GM19467 (cell line): ENCODE measurements around the gene MYEOV.

Experiments
- ATAC-seq: cut with Tn5 transposase; IDR thresholded peaks from one replicate; pipeline ENCODE4 v1.9.1; 2021; ENCODE audit warnings: mild to moderate bottlenecking, moderate library complexity; ENCODE audit not compliant: unreplicated experiment

The MYEOV gene

DNA sequence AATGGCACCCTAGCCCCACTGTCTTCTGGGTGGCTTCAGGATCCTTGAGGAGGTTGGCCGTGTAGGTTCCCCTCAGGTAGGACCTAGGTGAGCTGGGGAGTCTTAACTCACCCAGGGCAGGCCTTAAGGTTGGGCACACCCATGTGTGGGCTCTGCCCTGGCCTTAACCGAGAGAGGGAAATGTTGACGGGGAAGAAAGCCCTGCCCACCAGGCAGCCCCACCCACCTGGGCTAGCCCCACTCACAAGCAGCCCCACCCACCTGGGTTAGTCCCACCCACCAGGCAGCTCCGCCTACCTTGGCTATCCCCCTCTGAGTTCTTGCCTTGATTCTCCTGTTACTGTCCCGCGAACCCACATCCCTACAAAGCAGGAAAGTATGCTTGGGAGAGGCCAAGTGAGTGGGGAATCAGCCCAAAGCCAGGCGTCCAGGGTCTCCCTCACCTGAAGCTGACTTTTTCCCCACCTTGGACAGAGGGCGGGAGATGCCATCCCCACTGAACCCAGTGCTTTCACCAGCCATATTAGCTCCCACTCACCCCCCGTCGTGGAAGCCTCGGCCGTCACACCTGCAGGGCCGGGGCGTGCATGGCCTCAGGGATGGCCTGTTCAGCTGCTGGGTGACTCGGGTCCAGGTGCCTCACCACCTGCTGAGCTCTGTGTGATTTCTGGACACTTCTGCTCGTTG is at the start of gene MYEOV:
Gene MYEOV, plus strand, starts transcription at position 337 of the 687 bp plus-strand sequence. CDS start 1,200 bp downstream, outside the sequence.
- no peak for ATAC-seq

DNA sequence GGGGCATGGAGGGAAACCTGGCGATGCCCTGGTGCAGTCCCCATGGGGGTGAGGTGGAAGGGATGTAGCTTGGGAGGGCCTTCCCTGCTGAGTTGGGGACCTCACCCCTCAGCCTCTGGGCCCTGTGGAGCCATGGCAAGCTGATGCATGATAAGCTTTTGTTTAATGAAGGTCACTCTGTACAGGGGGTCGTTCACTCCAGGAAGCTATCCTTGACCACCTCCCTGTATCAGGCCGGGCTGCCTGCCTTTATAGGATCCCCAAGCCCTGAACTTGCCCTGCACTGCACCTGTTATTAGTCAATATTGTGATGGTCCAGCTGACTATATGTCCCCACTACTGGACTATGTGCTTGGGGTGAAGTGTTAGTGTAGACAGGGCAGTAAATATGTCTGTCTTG is 49.7 kb upstream of the MYEOV start:
- ATAC-seq = no peak

GRCh38 chr11:69245041-69245440 is 48.9 kb upstream of the MYEOV start:
- ATAC-seq = no peak

GRCh38 chr11:69245491-69246345 is 48.2 kb upstream of the MYEOV start:
- ATAC-seq = no peak

DNA sequence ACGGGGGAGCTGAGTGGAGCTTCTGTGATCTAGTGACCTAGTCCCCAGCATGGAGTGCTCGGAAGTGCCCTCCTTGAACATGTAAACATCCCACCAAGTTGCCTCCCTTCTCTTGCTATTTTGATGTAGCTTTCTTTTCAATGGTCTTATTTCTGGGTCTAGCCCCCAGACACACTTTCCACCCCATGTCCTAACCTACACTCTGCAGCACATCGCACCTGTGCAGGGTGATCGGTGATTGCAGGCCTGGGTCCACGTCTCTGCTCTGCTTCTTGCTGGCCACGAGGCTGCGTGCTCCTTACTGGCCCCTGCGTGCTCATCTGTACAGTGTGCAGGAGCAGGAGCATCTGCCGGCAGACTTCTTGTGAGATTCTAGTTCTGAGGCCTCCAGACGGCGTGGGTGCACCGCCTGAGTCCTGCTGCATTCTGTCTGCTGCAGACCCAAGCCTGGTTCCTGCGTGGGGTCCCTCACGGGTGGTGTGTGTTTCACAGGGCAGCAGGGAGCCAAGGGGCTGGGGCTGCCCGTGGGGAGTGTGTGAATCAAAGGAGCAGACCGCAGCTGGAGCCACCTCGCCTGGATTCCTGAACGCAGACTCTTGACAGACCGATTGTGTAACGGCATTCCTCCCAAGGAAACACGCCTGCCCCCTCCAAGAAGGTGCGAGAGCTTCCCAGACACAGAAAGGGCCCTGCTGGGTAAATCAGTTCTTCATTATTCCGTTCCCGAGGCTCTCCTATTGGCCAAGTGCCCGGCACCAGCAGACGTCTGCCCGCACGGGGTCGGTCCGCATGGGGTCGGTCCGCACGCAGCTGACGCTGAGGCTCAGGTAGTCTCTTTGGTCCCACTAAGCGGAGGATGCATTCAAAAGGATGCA is 44.4 kb upstream of the MYEOV start:
- ATAC-seq = no peak

DNA sequence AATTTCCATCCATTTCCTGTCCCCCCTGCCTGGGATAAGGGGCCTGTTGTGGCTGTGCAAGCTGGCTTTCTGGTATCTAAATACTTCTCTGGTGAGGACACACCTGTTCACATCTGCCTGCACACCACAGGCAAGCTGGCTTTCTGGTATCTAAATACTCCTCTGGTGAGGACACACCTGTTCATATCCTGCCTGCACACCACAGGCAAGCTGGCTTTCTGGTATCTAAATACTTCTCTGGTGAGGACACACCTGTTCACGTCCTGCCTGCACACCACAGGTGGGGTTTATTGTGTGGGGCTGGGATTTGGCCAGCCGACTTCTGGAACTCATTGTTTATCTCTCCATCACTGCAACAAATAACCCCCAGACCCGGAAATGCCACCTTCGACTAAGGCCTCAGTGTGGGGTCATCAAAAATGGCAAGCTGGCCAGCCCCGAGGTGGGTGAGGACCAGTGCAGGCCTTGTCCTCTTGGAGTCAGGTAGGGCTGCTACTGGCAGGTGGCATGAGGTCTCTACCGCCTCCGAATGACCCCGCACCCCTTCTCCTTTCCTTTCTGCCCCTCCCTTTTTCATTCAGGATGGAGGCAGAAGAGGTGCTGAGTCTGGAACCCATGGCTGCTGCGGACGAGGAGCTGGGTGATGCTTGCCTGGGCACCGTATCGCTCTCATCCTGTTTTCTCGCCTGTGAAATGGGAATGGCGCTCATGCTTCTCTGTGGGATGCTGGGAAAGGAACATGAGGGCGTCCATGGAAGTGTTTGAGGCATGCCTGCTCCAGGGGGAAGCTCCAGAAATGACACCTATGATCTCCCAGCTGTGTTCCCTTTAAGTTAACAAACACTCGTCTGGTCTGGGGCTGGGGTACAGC is 43.5 kb upstream of the MYEOV start:
- no peak for ATAC-seq

- ATAC-seq = no peak
Observed at GRCh38 chr11:69251057-69251393, 42.9 kb upstream of the MYEOV start.

GRCh38 chr11:69251639-69252489 is 42.1 kb upstream of the MYEOV start:
- no peak for ATAC-seq

- no peak for ATAC-seq
Observed at GRCh38 chr11:69252490-69252837, 41.5 kb upstream of the MYEOV start.

DNA sequence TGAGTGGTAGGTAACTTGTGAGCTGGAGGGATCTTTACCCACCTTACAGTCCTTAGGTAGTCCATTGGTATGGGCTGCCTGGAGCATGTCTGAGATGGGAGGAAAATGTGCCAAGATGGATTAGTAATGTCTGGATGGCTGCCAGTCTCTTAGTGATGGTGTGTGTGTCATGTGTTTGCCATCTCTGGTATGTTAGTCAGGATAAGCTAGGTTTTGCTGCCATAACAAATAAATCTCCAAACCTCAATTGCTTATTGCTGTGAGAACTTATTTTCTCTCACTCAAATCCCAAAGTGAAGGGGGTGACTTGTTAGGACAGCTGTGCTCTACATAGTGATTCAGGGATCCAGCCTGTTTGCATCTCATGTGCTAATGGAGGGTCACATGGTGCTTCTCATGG is 40.9 kb upstream of the MYEOV start:
- no peak for ATAC-seq

DNA sequence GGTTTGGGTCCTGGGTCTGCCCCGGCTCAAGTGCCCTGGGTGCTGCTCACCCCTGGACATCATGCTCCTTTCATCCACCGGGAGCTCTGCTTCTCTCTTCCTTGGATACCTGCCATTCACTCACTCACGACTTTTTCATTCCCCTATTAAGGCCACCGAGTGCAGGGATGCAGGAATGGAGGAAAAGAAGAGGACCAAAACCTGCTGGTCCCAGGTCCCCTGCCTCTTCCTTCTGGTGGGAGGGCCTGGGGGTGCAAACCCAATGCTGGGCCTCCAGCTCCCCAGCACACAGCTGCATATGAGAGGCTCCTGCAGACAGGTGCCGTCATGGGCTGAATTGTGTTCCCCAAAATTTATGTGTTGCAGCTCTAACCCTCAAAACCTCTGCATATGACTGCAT is 36.8 kb upstream of the MYEOV start:
- ATAC-seq = no peak

- no peak for ATAC-seq
Observed at GRCh38 chr11:69257838-69258658, 35.9 kb upstream of the MYEOV start.

DNA sequence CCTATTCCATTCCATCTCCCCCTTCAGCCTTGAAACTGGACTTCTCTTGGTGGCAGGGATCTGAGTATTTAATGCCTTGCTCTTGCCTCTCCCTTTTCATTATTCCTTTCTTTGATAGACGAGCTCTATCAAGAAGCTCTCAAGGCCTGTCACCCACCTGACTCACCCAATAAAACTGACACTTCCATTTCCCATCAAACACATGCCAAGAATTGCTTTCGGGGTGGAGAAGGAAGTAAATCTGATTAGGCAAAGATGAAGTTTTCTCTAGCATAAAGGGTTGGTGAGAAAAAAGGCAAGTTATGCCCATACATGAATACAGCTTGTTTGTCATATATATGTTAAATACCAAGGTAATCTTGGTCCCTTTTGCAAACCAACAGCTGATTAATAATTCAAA is 34.9 kb upstream of the MYEOV start:
- no peak for ATAC-seq

- ATAC-seq = no peak
Observed at GRCh38 chr11:69260622-69261021, 33.3 kb upstream of the MYEOV start.

DNA sequence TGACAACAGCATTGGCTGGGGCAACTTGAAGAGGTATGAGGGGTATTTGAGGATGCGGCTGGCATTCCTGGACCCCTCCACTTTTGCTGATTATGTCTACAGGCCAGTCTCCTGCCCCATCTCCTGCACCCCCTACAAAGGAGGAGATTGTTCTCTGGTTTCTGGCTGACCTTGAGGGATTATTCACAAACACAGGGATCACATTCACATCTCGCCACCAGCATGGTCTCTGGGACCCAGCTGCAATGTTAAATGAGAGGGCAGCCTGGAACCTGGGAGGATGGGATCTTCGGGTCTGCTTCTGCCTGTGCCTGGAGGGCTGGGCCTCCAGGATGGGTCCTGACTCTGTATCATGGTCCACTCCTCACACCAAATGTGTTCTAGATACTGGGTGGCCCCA is 32.8 kb upstream of the MYEOV start:
- no peak for ATAC-seq

DNA sequence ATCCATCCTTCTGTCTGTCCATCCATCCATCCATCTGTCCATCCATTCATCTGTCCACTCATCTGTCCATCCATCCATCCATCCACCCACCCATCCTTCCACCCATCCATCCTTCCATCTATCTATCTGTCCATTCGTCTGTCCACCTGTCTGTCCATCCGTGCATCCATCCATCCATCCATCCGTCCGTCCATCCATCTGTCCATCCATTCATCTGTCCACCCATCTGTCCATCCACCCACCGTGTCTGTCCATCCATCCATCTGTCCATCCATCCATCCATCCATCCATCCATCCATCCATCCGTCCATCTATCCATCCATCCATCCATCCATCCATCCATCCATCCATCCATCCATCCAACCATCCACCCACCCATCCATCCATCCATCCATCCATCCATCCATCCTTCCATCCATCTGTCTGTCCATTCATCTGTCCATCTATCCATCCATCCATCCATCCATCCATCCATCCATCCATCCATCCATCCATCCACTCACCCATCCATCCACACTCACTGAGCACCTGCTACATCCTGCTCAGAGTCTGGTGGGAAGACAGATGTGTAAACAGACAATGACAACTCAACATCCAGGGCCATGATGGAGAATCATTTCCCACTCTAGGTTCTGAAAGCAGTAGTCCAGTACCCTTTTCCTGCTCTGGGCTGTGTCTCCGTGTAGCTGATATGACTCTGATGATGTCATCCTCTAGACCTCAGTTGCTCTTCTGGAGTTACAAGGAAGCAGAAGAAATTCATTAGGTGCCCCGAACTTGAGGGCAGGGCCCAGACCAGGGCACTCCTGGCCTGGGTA is 30.8 kb upstream of the MYEOV start:
- ATAC-seq = no peak

- ATAC-seq = no peak
Observed at GRCh38 chr11:69263736-69264052, 30.3 kb upstream of the MYEOV start.

DNA sequence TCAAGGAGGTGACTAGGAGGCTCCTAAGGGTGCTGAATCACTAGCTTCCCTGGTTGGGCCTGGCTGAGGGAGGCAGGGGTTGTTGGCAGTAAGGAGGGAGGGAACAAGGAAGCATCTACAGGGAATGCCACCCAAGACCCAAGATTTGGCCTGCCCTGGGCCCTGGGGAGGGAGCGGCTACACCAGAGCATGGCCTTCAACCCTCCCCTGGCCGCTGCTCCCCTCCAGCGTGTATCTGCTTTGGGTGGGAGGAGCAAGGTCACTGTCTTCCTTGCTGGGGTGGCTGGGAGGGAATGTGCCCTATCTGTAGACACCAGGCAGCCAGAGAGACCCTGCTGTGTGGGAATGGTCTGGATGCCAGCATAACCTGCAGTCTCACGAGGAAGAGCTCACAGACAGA is 29.5 kb upstream of the MYEOV start:
- no peak for ATAC-seq
